ENCODE measurements around the gene EMX2.

The EMX2 gene

DNA sequence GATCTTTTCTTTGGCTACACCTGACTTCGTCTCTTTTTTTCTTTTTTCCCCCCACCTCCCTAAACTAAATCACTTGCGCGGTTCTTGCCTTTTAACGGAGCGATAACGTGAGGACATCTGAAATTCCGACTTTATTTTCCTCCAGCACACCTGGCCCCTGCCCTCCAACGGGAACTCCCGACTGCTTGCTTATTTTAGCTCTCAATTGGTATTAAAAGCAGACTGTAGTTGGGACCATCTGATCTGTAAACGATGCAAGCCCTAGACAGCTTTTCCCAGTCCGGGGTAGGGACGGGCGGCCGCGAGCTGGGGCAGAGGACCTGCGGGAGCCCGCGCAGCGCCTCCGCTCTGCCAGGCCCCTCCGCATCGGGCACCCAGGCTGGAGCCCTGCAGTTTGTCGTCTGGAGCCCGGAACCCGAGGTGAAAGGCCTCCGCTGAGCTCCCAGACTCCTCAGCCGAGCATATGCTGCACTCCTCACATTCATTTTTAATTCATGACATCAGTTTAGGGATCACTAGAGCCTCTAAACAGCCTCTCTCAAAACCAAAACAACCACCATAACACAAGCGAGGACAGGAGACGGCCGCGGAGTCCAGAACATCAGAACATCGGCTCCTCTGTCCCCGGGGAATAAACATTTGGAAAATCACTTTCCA is 10.0 kb upstream of the EMX2 start:
- no peak for DNase-seq

DNA sequence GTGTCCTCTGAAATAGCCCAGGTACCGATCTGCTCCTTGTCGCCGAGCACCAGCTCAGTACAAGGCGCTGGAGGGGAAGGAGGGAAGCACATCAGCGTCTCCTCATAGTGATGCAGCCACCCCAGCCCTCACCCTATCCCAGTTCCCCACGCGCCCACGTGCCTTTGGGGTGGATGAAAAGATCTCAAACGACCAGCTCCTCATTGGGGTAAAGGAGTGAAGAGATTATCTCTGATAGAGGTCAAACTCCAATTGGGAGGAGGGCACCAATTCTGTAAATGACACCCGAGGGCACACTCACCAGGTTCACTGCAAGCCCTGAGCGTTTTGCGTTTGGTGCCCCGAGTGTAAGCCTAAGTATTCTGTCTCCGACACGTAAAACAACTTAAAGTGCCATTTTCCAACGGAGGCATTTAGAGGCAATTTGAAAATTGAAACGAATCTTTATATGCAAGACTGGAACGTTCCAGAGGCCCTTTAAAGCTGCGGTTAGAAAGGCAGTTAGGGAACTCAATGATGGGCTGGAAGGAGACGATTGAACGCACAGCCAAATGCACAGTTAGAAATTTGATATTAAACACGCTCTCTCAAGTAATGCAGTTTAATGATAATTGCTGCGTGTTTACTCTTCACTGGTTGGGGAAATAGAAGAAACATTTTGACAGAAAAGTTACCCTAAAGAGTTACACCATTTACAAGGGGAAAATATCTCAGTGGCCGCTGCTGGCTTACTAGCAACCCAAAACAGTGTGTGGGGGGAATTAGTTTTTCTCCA is 8.9 kb upstream of the EMX2 start:
- no peak for DNase-seq

DNA sequence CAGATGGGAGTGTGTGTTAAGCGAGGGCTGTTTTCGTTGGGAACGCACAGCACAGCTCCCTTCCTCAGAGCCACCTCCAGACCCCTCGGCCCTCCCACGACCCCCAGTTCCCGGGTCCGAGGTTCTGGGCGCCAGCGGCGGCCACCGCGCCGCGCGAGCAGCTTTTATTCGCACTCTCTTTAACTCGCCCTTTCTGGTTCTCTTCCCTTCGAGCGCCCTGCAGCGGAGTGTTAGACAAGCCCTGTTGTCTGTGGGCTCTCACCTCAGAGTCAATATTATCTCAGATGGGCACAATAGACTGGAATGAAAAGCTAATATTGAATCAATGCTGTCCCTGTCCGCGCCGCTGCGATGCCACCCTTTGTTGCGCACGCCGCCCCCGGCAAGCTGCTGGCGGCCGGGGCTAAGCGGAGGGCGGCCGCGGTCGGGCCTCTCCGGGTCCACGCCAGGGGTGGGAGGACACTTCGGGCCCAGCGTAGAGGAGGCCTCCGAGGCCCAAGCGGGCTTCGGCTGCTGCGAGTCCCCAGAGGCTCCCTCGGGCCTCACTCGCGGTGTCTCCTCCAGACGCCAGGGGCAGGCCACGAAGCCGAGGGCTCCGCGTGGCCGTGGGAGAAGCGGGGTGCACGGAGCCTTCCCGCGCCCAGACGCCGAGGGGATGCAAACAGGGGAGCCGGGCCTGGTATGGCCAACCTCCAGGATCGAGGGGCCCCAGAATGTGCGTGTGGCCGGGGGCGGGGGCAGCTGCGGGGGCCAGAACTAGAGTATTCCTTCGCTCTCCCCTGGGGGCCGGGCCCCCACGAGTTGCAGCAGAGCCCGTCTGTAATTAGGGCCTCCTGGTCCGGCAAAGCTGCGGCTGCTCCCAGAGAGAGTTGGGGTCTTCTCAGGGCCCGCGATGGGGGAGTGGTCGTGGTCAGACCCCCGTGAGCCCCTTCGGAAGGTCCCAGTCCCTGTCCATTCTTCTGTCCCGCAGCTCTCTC is 7.9 kb upstream of the EMX2 start:
- DNase-seq = no peak

DNA sequence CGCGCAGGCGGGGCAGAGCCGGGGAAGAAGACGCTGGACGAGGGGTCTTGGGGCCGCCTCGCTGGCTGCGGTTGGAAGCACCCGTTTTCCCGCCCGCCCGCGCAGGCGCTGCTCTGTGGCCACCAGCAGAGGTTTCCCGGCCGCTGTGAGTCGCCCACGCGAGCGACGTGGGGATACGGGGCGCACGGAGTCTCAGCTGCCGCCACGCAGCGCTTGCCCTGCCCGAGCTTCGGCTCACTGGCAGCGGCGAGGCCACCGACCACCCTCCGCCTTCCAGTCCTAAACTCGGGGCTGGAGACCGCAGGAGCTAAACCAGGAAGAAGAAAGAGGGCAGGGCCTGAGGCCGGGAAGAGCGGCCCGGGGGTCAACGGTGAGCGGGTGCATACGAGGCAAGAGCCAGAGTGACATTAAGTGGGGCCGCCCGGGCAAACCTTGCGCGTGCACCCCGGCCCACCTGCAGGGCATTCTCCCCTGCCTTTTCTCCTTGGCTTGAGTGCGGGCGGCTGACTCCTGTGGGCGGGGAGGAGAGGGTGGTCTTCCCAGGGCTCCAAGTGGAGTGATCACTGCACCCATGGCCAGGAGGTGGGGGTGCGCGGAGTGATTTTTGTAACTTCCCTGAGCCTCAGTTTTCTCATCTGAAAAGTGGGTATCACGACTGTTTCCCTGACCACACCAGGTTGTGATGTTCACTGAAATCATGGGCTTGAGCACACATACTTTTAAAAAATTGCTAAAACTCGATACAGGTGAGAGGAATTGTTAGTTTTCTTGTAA is 7.1 kb upstream of the EMX2 start:
- no peak for DNase-seq

DNA sequence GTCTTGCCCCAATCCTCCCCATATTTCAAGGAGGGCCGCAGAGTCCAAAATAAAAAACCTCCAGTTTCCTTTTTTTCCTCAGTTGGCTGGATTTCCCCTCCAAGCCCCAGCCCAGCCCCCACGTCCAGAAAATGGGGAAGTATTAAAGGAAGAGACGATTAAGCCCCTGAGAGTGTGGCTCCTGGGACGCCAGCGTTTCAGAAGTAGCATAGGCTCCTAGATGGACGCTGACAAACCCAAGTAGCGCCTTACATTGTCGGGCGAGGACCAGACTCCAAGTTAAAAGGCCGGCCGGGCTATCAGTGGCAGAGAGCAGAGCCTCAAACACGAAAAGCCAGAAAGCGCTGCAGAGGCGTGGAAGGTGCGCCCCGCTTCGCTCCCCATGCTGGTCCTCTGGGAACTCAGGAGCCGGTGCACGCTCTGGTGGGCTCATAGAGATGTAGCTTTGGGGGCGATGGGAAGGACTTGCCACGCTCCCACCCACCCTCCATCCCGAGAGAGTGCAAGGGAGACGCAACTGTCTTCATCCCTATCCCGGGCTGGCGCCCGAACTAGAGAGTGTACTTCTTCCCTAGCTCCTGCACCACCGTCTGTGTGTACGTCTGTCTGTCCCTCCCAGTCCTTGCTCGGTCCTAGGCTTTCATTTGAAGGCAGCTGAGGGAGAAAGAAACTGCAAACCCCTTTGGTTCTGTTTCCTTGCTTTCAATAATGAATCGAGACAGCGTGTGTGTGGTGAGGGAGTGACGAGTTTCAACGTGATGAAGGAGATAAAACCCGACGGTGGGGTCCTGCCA is 6.3 kb upstream of the EMX2 start:
- DNase-seq = no peak

DNA sequence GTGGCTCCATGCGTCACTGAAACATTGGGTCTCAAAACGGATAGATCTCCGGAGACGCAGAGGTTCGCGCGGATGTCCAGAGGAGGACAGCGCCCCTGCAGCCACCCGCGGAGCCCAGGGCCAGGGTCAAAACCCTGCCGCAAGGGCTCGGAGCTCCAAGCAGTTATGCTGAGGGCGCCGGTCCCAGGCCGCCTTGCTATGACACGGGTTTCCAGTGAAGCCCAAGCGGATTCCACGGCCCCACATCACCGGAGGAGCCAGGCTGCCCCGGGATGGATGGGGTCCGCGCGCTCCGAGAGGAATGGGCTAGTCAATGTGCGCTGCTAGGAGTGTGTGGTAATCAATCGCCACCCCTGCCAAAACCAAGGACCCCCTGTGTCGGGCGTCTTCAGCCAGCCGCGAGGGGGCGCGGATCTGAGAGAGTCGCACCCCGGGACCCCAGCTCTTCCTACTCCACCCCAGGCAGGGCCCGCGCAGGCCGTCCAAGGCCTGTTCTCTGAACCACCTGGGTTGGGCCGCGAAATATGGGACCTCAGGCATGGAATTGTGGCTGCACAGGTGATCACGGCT is 5.6 kb upstream of the EMX2 start:
- DNase-seq = no peak

DNA sequence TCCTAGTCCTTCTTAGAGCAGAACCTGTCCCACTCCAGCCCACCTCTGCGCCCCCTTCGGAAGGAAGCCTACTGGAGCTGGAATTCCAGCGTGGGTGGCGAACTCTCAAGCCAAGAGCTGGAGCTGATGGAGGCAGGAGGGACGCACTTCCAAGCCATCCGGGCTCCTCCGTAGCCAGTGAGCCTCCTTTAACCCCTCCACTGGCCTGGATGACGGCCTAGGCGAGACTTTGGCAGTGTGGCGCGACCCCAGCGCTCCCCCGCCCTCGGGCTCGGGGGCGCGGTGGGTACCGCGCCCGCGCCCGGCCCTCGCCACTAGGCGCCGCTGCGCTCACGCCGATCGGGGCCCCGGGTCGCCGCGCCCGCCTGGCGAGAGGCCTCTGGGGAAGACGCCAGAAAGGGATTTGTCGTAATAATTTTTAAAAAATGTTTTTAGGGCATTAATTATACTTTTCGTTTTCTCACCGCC is 5.1 kb upstream of the EMX2 start:
- DNase-seq = no peak

DNA sequence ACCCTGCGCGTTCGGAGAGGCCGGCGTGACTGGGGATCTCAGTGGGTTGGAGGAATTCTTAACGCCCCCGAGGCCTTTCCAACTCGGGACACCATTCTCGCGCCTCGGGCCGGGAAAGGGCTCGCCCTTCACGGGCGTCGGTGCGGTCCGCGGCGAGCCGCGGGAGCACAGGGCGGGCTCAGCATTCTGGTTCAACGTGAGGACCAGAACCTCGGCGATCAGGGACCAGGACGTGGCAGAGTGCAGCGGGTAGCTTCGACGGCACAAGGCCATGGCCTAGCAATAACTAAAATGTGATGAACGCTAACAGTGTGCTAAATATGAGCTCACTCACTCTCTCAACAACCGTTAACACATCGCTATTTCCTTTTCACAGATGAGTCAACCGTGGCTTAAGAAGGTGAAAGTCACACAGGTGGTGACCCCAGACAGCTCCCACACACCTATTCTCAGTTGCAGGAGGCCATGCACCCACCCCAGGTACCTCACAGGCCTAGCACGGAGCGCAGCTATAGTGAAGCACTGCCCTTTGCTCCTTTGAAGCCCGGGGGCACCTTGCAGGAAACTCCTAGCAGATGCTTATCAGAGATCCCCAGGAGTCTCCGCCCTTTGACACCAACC is 4.5 kb upstream of the EMX2 start:
- no peak for DNase-seq

DNA sequence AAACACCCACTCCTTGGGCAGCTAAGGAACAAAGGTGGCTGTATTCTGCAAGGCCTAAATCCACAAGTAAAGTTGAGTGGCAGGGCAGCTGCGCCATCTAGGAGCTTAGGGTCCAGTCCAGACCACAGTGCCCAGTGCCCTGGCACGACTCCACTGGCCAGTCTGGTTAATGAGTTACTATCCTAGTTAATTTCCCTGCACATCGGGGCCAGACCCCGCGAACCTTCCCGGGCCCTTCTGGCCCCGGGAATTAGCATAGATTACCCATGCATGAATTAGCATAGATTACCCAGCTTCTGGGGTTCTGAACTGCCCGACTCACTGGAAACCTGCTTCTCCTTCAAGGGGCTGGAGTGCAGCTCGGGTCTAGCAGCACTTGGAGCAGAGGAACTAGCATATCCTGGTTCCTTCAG is 3.2 kb upstream of the EMX2 start:
- DNase-seq = no peak

DNA sequence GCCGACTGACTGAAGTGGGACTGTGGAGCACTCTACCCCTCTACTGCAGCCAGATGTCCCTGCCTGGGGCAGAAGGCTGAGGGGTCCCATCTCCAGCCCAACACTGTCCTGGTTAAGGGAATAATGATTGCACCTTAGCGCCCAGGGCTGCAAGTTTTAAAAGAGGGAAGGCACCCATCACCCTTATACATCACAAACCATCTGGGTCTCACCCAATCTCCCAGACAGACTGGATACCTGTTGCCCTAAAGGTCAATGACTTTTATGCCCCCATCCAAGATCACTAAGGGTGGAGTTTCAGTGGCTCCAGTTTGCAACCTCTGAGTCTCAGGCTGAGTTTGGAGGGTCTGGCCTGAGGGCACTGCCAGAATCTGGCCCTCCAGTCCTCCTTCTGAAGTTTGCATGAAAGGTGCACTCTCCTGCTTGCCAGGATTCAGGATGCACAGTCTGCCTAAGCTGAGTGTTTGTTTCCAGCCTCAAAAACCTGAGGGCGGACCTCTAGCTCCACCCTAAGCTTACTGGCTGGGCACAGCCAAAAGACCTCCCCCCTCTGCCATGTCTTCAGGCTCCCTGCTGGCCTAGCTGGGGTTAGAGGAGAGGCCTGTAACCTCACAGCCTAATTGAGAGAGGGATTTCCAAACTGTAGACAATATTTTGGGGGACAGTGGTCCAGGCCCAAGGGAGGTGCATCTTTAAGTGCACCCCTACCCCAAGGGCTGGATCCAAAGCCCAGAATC is 2.5 kb upstream of the EMX2 start:
- no peak for DNase-seq

DNA sequence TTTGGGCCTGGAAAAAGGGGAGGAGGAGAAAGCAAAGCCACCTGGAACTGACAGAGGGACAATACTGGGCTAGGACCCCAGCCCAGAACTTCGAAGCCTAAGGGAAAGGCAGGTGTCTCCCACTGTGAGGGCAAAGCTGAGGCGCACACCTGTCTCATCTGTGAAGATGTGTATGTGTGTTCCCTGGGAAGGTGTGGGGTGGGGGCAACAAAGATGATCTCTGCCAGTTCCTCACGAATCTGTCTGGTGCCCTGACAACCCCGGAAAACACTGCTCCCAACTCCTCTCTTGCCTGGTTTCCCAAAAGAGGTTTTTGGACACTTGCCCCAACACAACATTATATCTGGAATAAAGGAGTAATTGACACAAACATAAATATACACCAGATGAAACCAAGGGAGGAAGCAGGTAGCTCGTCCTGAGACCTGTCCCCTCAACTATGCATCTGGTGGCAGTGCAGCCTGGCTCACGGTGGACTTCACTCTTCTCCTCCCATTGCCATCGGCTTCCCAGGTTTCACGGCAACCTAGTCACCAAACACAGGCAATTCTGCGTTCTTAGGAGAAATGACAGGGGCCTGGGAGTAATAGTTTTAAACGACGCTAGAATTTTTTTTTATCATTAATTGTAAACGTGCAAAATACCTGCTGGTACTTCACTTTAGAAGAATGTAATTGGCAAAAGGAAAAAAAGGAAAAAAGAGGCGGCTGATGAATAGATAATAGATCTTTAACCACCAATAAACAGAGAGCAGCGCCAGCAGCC is 1.7 kb upstream of the EMX2 start:
- no peak for DNase-seq

DNA sequence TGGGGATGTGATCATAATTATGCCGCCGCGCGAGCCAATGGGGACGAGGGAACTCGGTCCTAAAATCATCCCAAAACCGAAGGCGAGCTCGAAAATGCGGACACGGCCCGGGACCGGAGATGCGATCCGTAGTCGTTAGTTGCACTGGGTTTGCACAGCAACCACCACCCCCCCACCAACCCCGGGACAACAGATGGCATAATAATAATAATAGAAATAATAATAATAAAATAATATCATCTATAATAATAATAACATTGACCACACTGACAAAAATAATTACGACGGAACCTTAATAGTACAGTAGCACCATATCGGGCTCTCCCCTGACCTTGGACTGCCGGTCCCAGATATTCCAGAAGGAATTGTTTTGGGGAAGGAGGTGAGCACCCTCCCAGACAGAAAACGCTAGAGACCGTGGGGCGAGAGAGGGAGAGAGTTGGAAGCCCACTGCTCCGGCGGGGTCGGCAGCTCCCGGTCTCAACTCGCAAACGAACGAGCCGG is 1.1 kb upstream of the EMX2 start:
- no peak for DNase-seq

DNA sequence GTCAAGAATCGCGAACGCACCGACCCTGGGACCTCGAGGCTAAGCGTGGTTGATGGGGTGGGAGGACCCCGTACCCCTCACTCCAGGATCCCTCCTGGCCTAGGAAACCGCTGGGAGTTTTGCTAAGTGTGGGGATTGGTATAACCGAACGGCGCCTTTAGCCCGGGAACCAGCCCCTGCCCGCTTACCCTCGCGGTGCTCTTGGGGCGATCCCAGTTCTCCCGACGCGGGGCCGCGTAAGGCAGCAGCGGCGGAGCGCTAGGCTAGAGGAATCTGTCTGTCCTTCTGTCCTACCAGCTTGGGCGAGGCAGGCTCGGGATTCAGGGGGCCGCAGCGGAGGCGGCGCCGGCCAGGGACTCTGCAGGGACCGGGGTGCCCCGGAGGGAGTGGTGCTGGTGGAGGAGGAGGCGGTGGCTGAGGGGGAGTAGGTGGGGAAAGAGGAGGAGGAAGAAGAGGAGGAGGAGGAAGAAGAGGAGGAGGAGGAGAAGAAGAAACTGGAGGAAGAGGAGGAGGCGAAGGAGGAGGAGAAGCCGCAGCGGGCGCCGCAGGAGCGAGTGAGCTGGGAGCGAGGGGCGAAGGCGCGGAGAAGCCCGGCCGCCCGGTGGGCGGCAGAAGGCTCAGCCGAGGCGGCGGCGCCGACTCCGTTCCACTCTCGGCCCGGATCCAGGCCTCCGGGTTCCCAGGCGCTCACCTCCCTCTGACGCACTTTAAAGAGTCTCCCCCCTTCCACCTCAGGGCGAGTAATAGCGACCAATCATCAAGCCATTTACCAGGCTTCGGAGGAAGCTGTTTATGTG is 439 bp upstream of the EMX2 start:
- peak; percentile 87 for DNase-seq

DNA sequence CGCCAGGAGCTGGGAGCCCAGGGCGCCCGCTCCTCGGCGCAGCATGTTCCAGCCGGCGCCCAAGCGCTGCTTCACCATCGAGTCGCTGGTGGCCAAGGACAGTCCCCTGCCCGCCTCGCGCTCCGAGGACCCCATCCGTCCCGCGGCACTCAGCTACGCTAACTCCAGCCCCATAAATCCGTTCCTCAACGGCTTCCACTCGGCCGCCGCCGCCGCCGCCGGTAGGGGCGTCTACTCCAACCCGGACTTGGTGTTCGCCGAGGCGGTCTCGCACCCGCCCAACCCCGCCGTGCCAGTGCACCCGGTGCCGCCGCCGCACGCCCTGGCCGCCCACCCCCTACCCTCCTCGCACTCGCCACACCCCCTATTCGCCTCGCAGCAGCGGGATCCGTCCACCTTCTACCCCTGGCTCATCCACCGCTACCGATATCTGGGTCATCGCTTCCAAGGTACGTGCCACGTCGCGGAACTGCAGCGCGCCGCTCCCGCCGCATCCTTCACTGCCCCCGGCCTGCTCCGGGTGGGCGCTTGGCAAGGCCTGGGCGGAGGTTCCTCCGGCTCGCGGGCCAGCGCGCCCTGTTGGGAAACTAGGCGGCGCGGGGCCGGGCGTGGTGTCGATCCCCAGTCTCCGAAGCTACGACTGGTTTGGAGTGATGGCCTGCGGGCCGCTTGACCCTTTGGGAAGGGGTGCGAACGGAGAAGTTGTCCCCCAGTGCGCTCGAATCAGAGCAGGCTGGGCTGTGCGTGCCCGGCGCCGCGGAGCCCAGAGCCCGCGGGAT is 868 bp downstream of the EMX2 start:
- no peak for DNase-seq

DNA sequence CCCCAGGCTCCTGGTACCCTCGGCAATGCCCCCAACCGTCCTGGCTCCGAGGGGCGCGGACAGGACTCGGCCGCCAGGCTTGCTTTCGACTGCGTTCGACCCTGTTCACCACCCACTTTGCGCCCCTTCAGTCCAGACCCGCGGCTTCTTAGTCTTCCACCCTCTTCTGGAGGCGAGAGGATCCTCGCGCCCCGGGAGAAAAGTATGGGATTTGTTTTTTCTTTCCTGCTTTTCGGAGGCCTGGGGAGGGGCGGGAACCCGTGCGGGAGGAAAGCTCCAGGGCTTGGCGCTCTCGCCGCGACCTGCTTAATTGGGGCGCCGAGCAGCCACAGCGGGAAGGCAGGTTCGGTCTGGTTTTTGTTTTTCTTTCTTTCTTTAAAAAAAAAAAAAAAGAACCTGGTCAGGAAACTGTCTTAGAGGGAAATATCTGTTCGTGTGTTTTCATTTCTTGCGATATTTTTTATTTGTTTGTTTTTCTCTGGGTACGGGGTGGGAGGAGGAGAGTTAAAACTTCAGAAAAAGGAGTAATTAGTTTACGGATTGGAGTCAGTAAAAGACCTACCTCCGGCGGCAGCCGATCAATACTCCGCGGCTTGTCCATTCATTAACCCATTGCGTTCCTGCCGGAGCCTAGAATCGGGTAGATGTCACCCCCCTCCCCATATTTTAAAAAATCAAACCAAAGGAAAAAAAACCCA is 1.6 kb downstream of the EMX2 start:
- DNase-seq = no peak

DNA sequence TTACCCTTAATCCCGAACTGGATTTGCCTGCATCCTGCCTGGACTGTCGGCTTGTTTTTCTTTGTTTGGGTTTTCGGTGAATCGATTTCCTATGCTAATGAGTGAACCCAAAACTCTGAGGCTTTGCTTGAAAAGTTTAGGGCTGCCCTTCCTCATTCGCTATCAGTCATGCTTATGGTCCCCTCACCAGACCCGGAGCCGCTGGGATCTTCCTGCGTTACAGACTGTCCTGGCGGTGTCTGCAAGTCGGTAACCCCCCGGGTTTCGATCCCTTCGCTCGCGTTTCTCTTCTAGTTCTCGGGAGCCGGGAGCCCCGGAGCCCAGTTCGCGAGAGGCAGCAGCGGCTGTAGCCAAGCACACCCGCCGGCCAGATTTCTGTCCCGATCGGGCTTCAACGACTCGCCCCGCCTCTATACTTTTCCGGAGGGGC is 2.2 kb downstream of the EMX2 start:
- DNase-seq = no peak
